Fibroblast of villous mesenchyme (primary cell): ENCODE measurements around the gene HRCT1. TPM values are rescaled to one million over a fixed set of nuclear protein-coding genes. Genes with fewer than 3 reads are reported as not detected.
A peak's percentile ranks its signal among the peaks of the same experiment; 100 is the strongest.
"Not testable (repeated sequence)": the region's sequence is repeated elsewhere in the genome, so short reads cannot be mapped to it uniquely, and the experiment has no call there.

Experiments
- DNase-seq: peaks from one replicate; pipeline ENCODE4 v3.0.0-alpha.2; 2010; ENCODE audit warnings: low read depth
- H3K4me3 ChIP-seq: 2 replicates; pipeline ENCODE4 v1.5.1; 2011; ENCODE audit warnings: low read depth, mild to moderate bottlenecking, low read length
- CTCF ChIP-seq: IDR thresholded peaks from 2 replicates; pipeline ENCODE4 v1.5.1; 2012; ENCODE audit warnings: low read depth, mild to moderate bottlenecking, low read length; ENCODE audit not compliant: insufficient read depth
- total RNA-seq: library from RNA; depleted of rRNA; stranded (reverse); fragments of >200 nt; gene quantifications from 2 replicates; pipeline ENCODE4 v1.2.3, GENCODE V29; 2012

Gene HRCT1
- total RNA-seq, 1 donor = 0.43 TPM

GRCh38 chr9:35891646-35892045, 14.4 kb upstream of the HRCT1 start:
- TF ChIP-seq CTCF = no peak
- no peak for DNase-seq
- no peak overlapping the region for H3K4me3 ChIP-seq

GRCh38 chr9:35892051-35892450, 14.0 kb upstream of the HRCT1 start:
- TF ChIP-seq CTCF = no peak
- H3K4me3 ChIP-seq = no peak overlapping the region
- DNase-seq = no peak

GRCh38 chr9:35896570-35896969, 9.4 kb upstream of the HRCT1 start:
- DNase-seq = no peak
- no peak for TF ChIP-seq CTCF
- no peak overlapping the region for H3K4me3 ChIP-seq

GRCh38 chr9:35897376-35898099, 8.5 kb upstream of the HRCT1 start:
- not testable (repeated sequence) for DNase-seq, H3K4me3 ChIP-seq

- H3K4me3 ChIP-seq = no peak overlapping the region
- no peak for DNase-seq
- TF ChIP-seq CTCF = no peak
These were observed 7.7 kb upstream of the HRCT1 start for GRCh38 chr9:35898337-35898736.

- no peak for TF ChIP-seq CTCF
- no peak overlapping the region for H3K4me3 ChIP-seq
- no peak for DNase-seq
These were observed 7.0 kb upstream of the HRCT1 start for GRCh38 chr9:35899021-35899420.

GRCh38 chr9:35903049-35903448, 3.0 kb upstream of the HRCT1 start:
- DNase-seq = peak; percentile 69

More at GRCh38 chr9:35903049-35903448, 3.0 kb upstream of the HRCT1 start:
- no peak overlapping the region for H3K4me3 ChIP-seq
- TF ChIP-seq CTCF = peak; percentile 64
